Gastroesophageal sphincter (tissue), 4 donors: Measurements from ENCODE around the gene ACSS1. TPM values are rescaled to one million over a fixed set of nuclear protein-coding genes. Genes with fewer than 3 reads are reported as not detected.

ENCODE experiments used
- ATAC-seq: fragments of 150-250 bp; one replicate; pipeline ENCODE4 v1.9.1; 2016; ENCODE audit warnings: mild to moderate bottlenecking, moderate library complexity
- H3K27ac ChIP-seq, 4 donors: fragments of 200-600 bp; sonication (generic) in 3 of 4; 1 replicate in 3 of 4; 2 replicates in 1 of 4; pipeline ENCODE4 v1.5.1; 2016 to 2019
- H3K27me3 ChIP-seq: fragments of 200-600 bp; sonication (generic); one replicate; pipeline ENCODE4 v1.5.1; 2019
- H3K36me3 ChIP-seq, 2 donors: fragments of 200-600 bp; sonication (generic); one replicate each; pipeline ENCODE4 v1.5.1; 2019; ENCODE audit warnings: control low read depth in 1 of 2
- H3K4me1 ChIP-seq, 3 donors: fragments of 200-600 bp; sonication (generic); 1 replicate in 2 of 3; 2 replicates in 1 of 3; pipeline ENCODE4 v1.5.1; 2016 to 2019; ENCODE audit warnings: control low read depth in 2 of 3
- H3K4me3 ChIP-seq, 2 donors: fragments of 200-600 bp; sonication (generic); one replicate each; pipeline ENCODE4 v1.5.1; 2019; ENCODE audit warnings: mild to moderate bottlenecking in 1 of 2, moderate library complexity in 1 of 2
- H3K9me3 ChIP-seq, 3 donors: fragments of 200-600 bp; sonication (generic); one replicate each; pipeline ENCODE4 v1.5.1; 2017 to 2019; ENCODE audit warnings: control low read depth in 2 of 3
- EP300 ChIP-seq: sonication (generic); formaldehyde crosslinking; IDR thresholded peaks from one replicate; pipeline ENCODE4 v1.6.1; 2017; ENCODE audit warnings: antibody characterized with exemption, mild to moderate bottlenecking
- POLR2A ChIP-seq, 2 donors: fragments of 450-650 bp; IDR thresholded peaks; one replicate each; pipeline ENCODE4 v1.6.1; 2017; ENCODE audit warnings: antibody characterized with exemption in 2 of 2, mild to moderate bottlenecking in 2 of 2, moderate library complexity in 1 of 2
- POLR2AphosphoS5 ChIP-seq: sonication (generic); formaldehyde crosslinking; IDR thresholded peaks from one replicate; pipeline ENCODE4 v1.6.1; 2017; ENCODE audit warnings: antibody characterized with exemption
- WGBS, 2 donors: methylation state at CpG; one replicate each; pipeline ENCODE4 v1.1.5; 2018; ENCODE audit warnings: low coverage in 1 of 2; 5-methylcytosine and 5-hydroxymethylcytosine counted together
- total RNA-seq, 4 donors: library from RNA; depleted of rRNA; stranded (reverse); fragments of >200 nt; gene quantifications; one replicate each; pipeline ENCODE4 v1.1.0, GENCODE V29; 2016
- TF ChIP-seq, protein P1 (sequence below), 4 experiments: fragments of 200-600 bp in 2 of 4; fragments of 450-650 bp in 2 of 4; sonication (generic) in 1 of 4; IDR thresholded peaks; one replicate each; pipeline ENCODE4 v1.5.1; 2017 to 2019; ENCODE audit warnings: antibody characterized with exemption in 4 of 4, mild to moderate bottlenecking in 2 of 4, moderate library complexity in 2 of 4

The ACSS1 gene
- total RNA-seq, 4 donors from 2014 or later, result 44.7 to 105 (median 61.6) TPM

DNA sequence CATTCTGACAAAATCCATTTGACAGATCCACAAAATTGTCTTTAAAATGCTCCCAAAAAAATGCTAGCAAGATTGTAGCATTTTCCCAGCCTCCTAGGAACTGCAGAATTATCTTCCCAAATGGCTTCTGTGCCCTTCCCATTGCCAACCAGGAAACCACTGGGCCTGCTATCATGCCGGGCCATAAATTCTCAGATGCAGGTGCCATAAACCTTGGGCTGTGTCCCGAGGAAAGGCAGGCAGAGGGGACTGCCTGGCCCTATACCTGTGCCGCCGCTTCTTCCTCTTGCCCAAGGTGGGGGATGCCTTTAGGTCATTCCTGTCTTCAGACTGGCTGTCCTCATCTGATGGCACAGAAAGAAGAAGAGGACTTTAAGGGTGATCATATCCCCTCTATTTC lies 21.2 kb upstream of the ACSS1 start:
- no peaks in the 10 kb centered on the region for H3K9me3 ChIP-seq
- H3K27ac ChIP-seq, result no peak overlapping the region
- WGBS, 2 donors, result 88% methylated on average over 4 of the region's 4 CpGs; no CpG with 5 or more reads in 1 of the 2 donors
- no peak for ATAC-seq
- no peak for TF ChIP-seq POLR2AphosphoS5
- no peak for TF ChIP-seq POLR2A (IDR thresholded peaks at IDR 0.05)
- TF ChIP-seq, protein P1, sequence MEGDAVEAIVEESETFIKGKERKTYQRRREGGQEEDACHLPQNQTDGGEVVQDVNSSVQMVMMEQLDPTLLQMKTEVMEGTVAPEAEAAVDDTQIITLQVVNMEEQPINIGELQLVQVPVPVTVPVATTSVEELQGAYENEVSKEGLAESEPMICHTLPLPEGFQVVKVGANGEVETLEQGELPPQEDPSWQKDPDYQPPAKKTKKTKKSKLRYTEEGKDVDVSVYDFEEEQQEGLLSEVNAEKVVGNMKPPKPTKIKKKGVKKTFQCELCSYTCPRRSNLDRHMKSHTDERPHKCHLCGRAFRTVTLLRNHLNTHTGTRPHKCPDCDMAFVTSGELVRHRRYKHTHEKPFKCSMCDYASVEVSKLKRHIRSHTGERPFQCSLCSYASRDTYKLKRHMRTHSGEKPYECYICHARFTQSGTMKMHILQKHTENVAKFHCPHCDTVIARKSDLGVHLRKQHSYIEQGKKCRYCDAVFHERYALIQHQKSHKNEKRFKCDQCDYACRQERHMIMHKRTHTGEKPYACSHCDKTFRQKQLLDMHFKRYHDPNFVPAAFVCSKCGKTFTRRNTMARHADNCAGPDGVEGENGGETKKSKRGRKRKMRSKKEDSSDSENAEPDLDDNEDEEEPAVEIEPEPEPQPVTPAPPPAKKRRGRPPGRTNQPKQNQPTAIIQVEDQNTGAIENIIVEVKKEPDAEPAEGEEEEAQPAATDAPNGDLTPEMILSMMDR (IDR thresholded peaks at IDR 0.05), result no peak
- no peak for TF ChIP-seq EP300
- peaks cover 0 to 48% (median 12%) of the 10 kb centered on the region in 3 donors for H3K4me1 ChIP-seq
- H3K36me3 ChIP-seq, result no peaks in the 10 kb centered on the region
- H3K4me3 ChIP-seq, result no peak overlapping the region
- peaks cover 75% of the 10 kb centered on the region for H3K27me3 ChIP-seq

DNA sequence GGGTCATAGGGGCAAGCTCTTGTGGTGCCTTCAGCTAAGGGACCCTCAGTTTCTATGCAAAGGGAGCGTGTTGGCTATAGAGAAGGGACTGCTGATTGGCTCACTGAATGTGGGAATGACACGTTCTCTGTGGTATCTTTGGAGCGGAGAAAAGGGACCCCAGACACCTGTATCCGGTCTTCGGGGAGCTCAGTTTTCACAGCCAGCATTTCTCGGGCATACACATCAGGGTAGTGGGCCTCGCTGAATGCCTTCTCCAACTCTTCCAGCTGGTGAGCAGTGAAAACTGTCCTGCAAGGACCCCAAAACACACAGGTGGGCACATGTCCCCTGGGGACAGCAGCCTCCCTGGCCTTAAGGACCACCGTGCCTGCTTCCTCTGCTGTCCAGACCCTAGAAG lies 20.7 kb upstream of the ACSS1 start:
- no peaks in the 10 kb centered on the region for H3K9me3 ChIP-seq

DNA sequence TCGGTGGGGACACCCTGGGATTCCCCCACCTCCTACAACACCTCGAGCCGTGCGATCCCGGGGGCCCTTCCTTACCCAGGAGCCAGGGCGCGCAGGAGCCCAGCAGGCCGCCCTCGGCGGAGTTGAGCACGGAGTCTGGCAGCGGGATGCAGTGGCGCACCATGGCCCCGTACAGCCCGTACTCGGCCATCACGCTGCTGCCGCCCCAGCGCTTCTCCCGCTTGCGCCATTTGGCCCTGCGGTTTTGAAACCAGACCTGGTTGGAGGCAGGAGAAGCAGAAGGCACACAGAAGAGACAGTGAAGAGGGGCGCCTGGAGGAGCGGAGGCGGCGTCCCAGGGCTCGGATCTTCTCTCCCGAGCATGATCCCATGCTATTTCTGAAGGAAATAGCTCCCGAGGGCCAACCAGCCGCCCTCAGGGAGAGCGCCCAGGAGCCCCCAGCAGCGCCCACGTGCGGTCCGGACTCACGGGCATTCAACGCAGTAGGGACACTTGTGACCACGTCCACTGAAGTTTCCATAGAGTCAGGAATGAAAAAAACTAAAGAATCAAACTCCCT lies 19.8 kb upstream of the ACSS1 start:
- 11% methylated on average over 8 of the region's 38 CpGs; no CpG with 5 or more reads in 1 of the 2 donors for WGBS, 2 donors
- H3K36me3 ChIP-seq, result no peaks in the 10 kb centered on the region

More for the DNA sequence above, 20.7 kb upstream of the ACSS1 start:
- Histone ChIP-seq H3K36me3 (no peaks in the 10 kb centered on the region), H3K27ac (no peak overlapping the region), H3K4me1 (peaks cover 0 to 43% (median 7%) of the 10 kb centered on the region in 3 donors), H3K27me3 (peaks cover 71% of the 10 kb centered on the region), H3K4me3 (no peak overlapping the region)
- 70 to 100% methylated on average over 1 to 5 of the region's 8 CpGs for WGBS, 2 donors
- no peak for ATAC-seq
- TF ChIP-seq POLR2AphosphoS5 (no peak), POLR2A (IDR thresholded peaks at IDR 0.05) (no peak), EP300 (no peak)
- TF ChIP-seq, protein P1 (IDR thresholded peaks at IDR 0.05), result no peak

DNA sequence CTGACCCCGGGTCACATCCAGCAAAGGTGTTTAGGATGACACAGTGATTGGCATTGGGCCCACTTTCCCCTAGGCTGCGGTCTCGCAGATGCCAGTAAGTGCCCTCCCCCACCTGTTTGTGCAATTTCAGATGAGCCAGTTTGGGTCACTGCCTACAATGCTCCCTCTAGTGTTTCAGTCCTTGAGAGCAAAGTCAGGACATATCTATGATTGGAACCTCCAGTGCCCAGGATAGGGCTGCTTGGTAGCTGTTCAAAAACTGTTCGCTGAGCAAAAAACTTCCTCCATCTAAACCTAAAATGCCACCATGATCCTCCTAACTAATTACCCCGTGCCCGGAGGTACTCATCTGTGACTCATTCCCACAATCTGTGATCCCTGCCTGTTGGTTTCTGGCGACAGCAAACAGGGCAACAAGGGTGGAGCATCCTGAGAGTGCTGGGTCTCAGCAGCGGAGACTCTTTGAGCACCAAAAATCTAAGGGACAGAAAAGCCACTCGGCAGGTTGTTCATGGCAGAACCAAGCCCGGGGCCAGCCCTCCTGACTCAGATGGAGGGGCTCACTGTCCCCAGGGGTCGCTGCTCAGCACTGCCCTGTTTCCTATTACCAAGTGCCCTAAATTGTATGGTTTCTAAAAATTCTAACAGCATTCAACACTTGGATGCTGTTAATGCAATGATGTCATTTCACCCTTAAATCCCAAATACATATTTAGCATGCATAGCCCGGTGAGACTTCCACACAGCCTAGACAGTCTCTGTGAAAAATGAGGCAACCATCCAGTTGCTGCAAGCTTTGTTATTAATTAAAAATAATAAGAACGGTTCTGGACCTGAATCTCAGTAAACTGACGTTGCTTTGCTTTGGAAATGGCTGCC lies 19.0 kb upstream of the ACSS1 start:
- Histone ChIP-seq H3K4me1 (peaks cover 0 to 30% (median 7%) of the 10 kb centered on the region in 3 donors), H3K36me3 (no peaks in the 10 kb centered on the region), H3K27me3 (peaks cover 64% of the 10 kb centered on the region), H3K4me3 (peak overlapping the region; percentile 20 to 46), H3K27ac (peak overlapping the region in 2 of 4 donors; percentile 64), H3K9me3 (no peaks in the 10 kb centered on the region)
- peak; percentile 5 for ATAC-seq
- 32 to 37% methylated on average over 9 to 12 of the region's 14 CpGs for WGBS, 2 donors
- TF ChIP-seq, protein P1 (IDR thresholded peaks at IDR 0.05), result peak in 3 of 4 experiments; percentile 4 to 43 (median 16)
- TF ChIP-seq POLR2A (IDR thresholded peaks at IDR 0.05), result no peak

More for the DNA sequence above, 19.8 kb upstream of the ACSS1 start:
- Histone ChIP-seq H3K9me3 (no peaks in the 10 kb centered on the region), H3K27ac (peak overlapping the region in 2 of 4 donors; percentile 64), H3K4me1 (peaks cover 0 to 34% (median 7%) of the 10 kb centered on the region in 3 donors), H3K27me3 (peaks cover 66% of the 10 kb centered on the region), H3K4me3 (peak overlapping the region; percentile 20 to 46)
- ATAC-seq, result peak; percentile 77
- peak in 1 of 2 donors; percentile 11 for TF ChIP-seq POLR2A (IDR thresholded peaks at IDR 0.05)
- TF ChIP-seq, protein P1 (IDR thresholded peaks at IDR 0.05), result peak in 1 of 4 experiments; percentile 32
- TF ChIP-seq POLR2AphosphoS5, result no peak
- TF ChIP-seq EP300, result no peak
